ENCODE results near the gene UGT2B17.
"Not testable (repeated sequence)": the region's sequence is repeated elsewhere in the genome, so short reads cannot be mapped to it uniquely, and the experiment has no call there.

The UGT2B17 gene

DNA sequence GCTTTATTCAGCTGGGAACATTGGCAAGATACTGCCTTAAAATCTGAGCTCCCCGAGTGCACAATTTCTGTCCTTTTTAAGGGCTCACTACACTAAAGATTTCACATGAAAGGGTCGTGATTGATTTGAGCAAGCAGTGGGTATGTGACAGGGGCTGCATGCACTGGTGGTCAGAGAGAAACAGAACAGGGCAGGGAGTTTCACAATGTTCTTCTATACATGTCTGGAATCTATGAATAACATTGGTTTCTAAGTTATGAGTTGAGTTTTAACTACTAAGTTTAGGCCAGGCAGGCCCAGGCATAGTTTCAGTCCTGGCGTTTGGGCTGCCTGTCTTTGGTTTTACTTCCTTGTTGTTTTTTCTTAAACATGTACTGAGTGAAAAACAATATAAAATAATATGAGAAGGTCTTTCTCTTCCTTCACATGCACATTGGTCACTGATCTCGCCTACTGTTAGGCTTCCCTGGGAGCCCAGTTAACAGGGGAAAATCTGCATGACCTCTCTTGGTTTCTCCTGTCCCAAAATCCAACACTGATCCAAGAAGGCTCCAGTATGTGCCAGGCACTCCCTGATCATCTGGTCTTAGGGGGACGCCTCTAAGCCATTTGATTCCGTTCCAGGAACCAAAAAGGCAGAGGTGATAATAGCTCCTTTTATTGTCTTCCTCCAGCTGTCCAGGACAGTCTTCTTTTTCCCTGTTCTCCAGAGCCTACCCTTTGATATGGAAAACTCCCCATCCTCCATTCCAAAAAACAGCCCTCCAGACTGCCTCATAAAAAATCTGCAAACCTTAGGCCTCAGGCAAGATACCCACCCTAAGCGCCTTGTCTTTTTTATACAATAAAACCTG is at the start of gene UGT2B17:
UGT2B17 (minus strand) TSS at position 51 of the 854 bp plus-strand sequence. CDS start 7,838 bp downstream, outside the sequence.
- DNase-seq: no peak
- Mint-ChIP-seq H3K4me1 (ENCODE audit: low read depth) (no peaks in the 10 kb centered on the region), H3K27ac (no peak within 1 kb of the TSS), H3K27me3 (peaks cover 14% of the 10 kb centered on the region), H3K9me3 (peaks cover 2% of the 10 kb centered on the region), H3K36me3 (ENCODE audit: low read depth) (no peaks in the 10 kb centered on the region), H3K4me3 (no peak within 1 kb of the TSS)

DNA sequence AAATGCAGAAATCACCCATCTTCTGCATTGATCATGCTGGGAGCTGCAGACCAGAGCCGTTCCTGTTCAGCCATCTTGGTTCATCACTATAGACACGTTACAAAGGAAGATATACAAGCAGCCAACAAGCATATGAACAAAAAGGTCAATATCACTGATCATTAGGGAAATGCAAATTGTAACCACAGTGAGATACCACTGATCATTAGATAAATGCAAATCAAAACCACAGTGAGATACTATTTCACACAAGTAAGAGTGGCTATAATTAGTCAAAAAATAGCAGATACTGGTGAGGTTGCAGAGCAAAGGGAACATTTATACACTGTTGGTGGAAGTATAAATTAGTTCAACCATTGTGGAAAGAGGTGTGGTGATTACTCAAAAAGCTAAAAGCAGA is 46.6 kb upstream of the UGT2B17 start:
- not testable (repeated sequence) for H3K4me3 Mint-ChIP-seq; H3K27me3 Mint-ChIP-seq; H3K36me3 Mint-ChIP-seq (ENCODE audit: low read depth); DNase-seq; H3K27ac Mint-ChIP-seq; H3K4me1 Mint-ChIP-seq (ENCODE audit: low read depth); H3K9me3 Mint-ChIP-seq

DNA sequence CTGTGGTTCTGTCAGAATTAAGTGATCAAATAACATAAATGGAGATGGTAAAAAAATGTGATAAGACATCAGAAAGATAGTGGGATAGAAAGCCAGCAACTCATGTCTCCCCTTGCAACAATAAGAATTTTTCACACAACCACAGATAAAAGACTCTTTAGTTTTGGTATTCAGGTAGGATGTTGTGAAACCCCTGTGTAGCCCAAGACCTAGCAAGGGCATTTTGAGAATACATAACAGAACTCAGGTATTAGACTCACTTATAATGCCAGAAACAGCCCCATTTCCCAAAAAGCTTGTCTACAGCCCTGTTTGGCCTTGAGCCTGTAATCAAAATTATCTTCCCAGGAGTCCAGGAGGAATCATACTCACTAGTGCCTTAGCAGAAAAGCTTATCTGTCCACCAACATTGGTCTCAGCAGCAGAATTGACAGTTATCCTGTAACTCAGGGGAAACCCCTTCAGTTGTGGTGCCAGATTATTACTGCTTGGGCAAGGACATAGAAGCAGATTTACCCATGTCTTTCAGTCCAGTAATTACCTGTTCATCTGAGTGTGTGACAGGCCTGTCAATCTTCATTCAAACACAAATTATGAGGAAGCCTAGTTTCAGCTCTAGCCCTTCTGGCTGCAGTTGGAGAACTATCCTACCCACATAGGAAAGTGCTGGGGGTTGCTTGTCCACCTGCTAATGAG is 41.0 kb upstream of the UGT2B17 start:
- no peak for DNase-seq
- H3K27me3 Mint-ChIP-seq: peaks cover 5% of the 10 kb centered on the region
- H3K27ac Mint-ChIP-seq: no peak overlapping the region
- H3K4me3 Mint-ChIP-seq: no peak overlapping the region
- no peaks in the 10 kb centered on the region for H3K9me3 Mint-ChIP-seq
- H3K36me3 Mint-ChIP-seq (ENCODE audit: low read depth): no peaks in the 10 kb centered on the region
- no peaks in the 10 kb centered on the region for H3K4me1 Mint-ChIP-seq (ENCODE audit: low read depth)

DNA sequence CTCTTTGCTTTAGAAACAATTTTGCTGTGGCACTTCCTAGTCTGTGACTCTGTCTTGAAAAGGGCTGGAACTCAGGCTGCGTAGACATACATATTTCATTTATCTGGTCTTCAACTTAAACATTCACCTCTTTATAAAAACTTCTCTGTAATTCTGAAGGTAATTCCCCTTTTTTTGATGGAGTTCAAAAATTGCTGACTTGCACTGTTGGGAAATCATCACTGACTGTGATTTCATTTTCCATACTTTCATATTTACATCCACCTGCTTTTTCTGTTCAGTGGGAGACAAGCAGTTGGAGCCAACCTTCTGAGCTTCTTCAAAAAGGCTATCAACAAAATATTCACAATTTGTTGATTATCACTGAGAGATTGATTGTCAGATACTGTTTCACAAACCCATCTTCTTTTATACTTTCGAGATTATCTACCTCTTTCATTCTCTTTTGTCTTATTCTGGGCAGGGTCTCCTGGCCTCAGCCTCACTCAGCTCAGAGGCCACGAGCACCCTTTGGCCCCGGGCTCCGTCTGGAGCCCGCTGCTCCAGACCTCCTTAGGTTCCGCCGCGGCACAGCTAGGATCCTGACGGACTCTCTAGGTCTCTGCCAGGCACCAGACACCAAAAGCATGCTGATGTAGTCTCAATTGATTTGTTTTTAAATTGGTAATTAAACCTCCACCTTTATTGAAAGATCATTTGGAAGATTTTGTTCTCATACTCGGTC is 39.7 kb upstream of the UGT2B17 start:
- Mint-ChIP-seq H3K27me3 (peaks cover 5% of the 10 kb centered on the region), H3K4me1 (ENCODE audit: low read depth) (no peaks in the 10 kb centered on the region), H3K4me3 (no peak overlapping the region), H3K9me3 (no peaks in the 10 kb centered on the region), H3K27ac (no peak overlapping the region), H3K36me3 (ENCODE audit: low read depth) (no peaks in the 10 kb centered on the region)
- DNase-seq: no peak

DNA sequence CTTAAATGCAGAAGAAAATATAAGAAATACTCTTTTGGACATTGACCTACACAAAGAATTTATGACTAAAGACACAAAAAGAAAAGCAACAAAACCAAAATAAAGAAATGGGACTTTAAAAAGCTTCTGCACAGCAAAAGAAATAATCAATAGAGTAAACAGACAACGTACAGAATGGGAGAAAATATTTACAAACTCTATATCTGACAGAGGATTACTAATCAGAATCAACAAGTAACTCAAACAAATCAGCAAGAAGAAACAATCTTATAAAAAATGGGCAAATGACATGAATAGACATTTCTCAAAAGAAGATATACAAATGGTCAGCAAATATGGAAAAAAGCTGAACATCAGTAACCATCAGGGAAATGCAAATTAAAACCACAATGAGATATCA is 37.6 kb upstream of the UGT2B17 start:
- no peaks in the 10 kb centered on the region for H3K4me1 Mint-ChIP-seq (ENCODE audit: low read depth)
- DNase-seq: no peak
- no peak overlapping the region for H3K4me3 Mint-ChIP-seq
- H3K36me3 Mint-ChIP-seq (ENCODE audit: low read depth): no peaks in the 10 kb centered on the region
- H3K9me3 Mint-ChIP-seq: no peaks in the 10 kb centered on the region
- H3K27me3 Mint-ChIP-seq: peaks cover 12% of the 10 kb centered on the region
- no peak overlapping the region for H3K27ac Mint-ChIP-seq

DNA sequence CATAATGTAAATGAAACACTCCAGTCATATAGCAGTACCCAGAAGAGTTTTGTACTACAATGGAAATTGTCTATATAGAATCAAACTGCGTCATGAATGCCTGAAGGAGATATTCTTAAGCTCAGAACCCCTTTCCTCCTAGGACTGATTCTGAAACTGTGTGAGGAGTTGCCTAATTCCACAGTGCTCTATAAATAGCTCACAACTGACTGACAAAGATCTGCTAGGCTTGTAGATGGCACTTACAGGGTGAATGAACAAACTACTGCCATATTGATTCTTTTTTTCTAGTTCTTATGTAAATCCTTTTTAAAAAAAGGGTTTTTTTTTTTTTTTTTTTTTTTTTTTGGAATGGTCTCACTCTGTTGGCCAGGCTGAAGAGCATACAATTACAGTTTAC is 30.1 kb upstream of the UGT2B17 start:
- Mint-ChIP-seq H3K27me3 (peaks cover 10% of the 10 kb centered on the region), H3K4me3 (no peak overlapping the region), H3K27ac (no peak overlapping the region), H3K36me3 (ENCODE audit: low read depth) (no peaks in the 10 kb centered on the region), H3K4me1 (ENCODE audit: low read depth) (no peaks in the 10 kb centered on the region), H3K9me3 (no peaks in the 10 kb centered on the region)
- DNase-seq: no peak

DNA sequence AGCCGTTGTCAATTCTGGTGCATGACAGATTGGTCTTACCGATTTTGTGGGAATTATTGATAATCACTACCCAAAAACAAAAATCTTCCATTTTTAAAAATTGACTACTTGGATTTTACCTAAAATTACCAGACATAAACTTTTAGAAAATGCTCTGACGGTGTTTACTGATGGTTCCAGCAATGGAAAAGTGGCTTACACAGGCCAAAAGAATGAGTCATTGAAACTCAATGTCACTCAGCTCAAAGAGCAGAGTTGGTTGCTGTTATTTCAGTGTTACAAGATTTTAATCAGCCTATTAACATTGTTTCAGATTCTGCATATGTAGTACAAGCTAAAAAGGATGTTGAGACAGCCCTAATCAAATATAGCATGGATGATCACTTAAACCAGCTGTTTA is 23.0 kb upstream of the UGT2B17 start:
- H3K9me3 Mint-ChIP-seq: no peaks in the 10 kb centered on the region
- H3K4me3 Mint-ChIP-seq: no peak overlapping the region
- H3K27me3 Mint-ChIP-seq: no peaks in the 10 kb centered on the region
- H3K36me3 Mint-ChIP-seq (ENCODE audit: low read depth): no peaks in the 10 kb centered on the region
- no peaks in the 10 kb centered on the region for H3K4me1 Mint-ChIP-seq (ENCODE audit: low read depth)
- H3K27ac Mint-ChIP-seq: no peak overlapping the region
- no peak for DNase-seq

DNA sequence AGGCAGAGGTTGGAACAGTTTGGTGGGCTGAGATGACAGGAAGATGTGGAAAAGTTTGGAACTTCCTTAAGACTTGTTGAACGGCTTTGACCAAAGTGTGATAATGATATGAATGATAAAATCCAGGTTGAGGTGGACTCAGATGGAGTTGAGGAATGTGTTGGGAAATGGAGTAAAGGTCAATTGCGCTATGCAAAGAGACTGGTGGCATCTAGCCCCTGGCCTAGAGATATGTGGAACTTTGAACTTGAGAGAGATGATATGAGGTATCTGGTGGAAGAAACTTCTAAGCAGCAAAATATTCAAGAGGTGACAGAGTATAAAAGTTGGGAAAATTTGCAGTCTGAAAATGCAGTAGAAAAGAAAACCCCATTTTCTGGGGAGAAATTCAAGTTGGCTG is 21.4 kb upstream of the UGT2B17 start:
- Mint-ChIP-seq H3K27ac (no peak overlapping the region), H3K36me3 (ENCODE audit: low read depth) (no peaks in the 10 kb centered on the region), H3K4me1 (ENCODE audit: low read depth) (no peaks in the 10 kb centered on the region), H3K27me3 (no peaks in the 10 kb centered on the region), H3K4me3 (no peak overlapping the region), H3K9me3 (no peaks in the 10 kb centered on the region)
- no peak for DNase-seq

DNA sequence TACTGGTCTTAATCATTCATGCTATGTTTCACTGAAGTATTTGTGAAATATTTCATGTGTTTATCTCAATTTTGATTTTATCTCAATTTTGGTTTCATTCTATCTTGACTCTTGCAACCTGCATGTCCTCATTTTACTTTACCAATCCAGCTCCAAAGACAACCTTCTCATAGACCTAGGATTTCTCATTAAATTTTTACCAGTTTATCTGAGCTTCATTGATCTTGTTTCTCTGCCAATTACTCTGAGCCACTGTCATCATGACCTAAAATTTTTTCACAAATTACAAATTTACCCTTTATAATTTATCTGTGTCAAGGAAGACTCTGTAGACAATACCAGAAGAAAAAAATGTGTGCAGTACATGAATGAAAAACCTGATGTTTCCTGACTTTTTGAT is 18.6 kb upstream of the UGT2B17 start:
- DNase-seq: no peak
- no peaks in the 10 kb centered on the region for H3K36me3 Mint-ChIP-seq (ENCODE audit: low read depth)
- H3K9me3 Mint-ChIP-seq: no peaks in the 10 kb centered on the region
- no peak overlapping the region for H3K4me3 Mint-ChIP-seq
- no peak overlapping the region for H3K27ac Mint-ChIP-seq
- H3K4me1 Mint-ChIP-seq (ENCODE audit: low read depth): no peaks in the 10 kb centered on the region
- H3K27me3 Mint-ChIP-seq: no peaks in the 10 kb centered on the region

DNA sequence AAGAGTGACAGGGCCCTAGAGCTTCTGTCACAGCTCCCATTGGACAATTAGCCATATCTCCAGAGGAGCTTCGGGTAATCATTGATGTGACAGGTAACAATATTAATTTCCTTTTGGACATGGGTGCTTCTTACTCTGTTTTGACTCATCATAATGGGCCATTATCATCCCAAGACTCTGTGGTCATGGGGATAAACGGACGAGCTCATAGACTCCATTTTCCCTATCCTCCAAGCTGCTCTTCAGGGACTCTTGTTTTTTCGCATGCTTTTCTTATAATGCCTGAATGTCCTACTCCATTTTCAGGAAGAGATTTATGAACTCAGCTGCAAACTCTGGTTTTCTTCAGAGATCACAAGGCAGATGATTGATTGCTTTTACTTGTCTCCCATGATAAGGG is 17.0 kb upstream of the UGT2B17 start:
- H3K27me3 Mint-ChIP-seq: no peaks in the 10 kb centered on the region
- no peak overlapping the region for H3K27ac Mint-ChIP-seq
- no peak for DNase-seq
- no peak overlapping the region for H3K4me3 Mint-ChIP-seq
- no peaks in the 10 kb centered on the region for H3K4me1 Mint-ChIP-seq (ENCODE audit: low read depth)
- H3K36me3 Mint-ChIP-seq (ENCODE audit: low read depth): no peaks in the 10 kb centered on the region
- H3K9me3 Mint-ChIP-seq: no peaks in the 10 kb centered on the region

DNA sequence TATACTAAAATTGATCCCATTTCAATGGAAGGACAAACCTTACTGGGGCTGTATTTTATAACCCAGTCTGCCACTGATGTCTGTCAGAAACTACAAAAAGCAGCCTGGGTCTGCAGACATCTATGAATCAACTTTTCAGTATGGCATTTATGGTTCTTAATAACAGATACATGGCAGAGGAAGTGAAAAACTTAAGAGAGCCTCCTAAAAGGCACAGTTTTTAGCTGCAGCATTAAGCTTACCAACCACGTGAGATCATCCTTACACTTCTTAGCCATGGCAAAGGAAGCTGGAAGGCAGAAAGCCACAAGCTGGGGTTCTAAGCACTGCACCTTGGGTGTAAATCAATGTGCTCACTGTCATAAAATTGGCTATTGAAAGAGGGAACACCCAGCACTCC is 16.6 kb upstream of the UGT2B17 start:
- no peak overlapping the region for H3K4me3 Mint-ChIP-seq
- DNase-seq: no peak
- no peaks in the 10 kb centered on the region for H3K4me1 Mint-ChIP-seq (ENCODE audit: low read depth)
- H3K36me3 Mint-ChIP-seq (ENCODE audit: low read depth): no peaks in the 10 kb centered on the region
- H3K27me3 Mint-ChIP-seq: no peaks in the 10 kb centered on the region
- no peaks in the 10 kb centered on the region for H3K9me3 Mint-ChIP-seq
- H3K27ac Mint-ChIP-seq: no peak overlapping the region

DNA sequence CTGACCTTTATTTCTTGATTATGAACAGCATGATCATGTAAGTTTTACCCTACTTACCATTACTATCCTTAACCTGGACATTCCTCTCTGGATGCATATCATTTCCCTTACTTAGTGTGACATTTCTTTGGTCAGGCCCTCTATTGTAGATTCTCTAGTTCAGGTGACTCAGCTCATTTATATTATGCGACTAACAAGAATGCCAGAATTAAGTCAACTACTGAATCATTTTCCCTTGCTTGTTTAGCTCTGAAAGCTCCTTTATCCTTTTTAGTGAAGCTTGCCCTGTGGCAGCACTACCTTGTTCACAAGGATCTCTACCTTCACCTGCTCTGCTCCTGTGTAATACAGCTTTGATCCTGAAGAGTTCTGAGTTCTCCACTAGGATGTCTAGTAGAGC is 15.1 kb upstream of the UGT2B17 start:
- Mint-ChIP-seq H3K27me3 (no peaks in the 10 kb centered on the region), H3K4me1 (ENCODE audit: low read depth) (no peaks in the 10 kb centered on the region), H3K36me3 (ENCODE audit: low read depth) (no peaks in the 10 kb centered on the region), H3K9me3 (no peaks in the 10 kb centered on the region), H3K4me3 (no peak overlapping the region), H3K27ac (no peak overlapping the region)
- no peak for DNase-seq

DNA sequence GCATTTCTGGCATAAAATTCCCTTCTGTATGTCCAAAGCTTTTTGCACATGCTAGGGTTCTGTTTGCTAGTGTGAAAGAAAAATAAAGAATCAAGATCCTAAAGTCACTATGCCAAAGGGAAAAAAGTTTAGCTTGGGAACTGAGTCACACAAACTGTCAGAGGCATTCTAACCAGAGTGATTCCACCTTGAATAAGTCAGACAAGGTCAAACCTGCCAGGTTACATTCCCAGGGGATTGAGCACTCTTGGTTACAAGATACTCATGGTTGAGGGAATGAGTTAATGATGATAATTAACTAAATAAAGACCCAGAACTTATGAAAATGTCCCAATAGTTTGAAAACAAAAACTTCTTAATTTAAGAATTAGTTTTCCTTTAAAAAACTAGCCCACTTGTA is 13.7 kb upstream of the UGT2B17 start:
- no peak for DNase-seq
- Mint-ChIP-seq H3K27ac (no peak overlapping the region), H3K27me3 (no peaks in the 10 kb centered on the region)

DNA sequence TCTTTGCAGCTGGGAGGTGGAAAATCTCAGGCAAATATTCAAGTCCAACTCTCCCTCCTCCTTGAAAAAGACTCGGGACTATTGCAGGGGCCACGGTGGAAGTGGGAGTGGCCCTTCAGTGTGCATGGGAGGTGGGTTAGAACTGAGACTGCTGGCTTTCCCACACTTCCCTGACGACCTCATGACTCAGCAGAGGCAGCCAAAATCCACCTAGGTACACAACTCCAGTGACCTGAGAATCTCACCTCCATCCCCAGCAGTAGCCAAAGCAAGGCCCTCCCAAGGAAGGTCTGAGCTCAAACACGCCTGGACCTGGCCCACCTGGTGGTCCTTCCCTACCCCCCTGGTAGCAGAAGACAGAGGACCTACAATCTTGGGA is 6.2 kb upstream of the UGT2B17 start:
- Mint-ChIP-seq H3K9me3 (peaks cover 2% of the 10 kb centered on the region), H3K27me3 (peaks cover 18% of the 10 kb centered on the region)
- no peak for DNase-seq

More for the DNA sequence above, 13.7 kb upstream of the UGT2B17 start:
- no peak overlapping the region for H3K4me3 Mint-ChIP-seq
- H3K36me3 Mint-ChIP-seq (ENCODE audit: low read depth): no peaks in the 10 kb centered on the region
- no peaks in the 10 kb centered on the region for H3K9me3 Mint-ChIP-seq
- no peaks in the 10 kb centered on the region for H3K4me1 Mint-ChIP-seq (ENCODE audit: low read depth)

More for the DNA sequence above, 6.2 kb upstream of the UGT2B17 start:
- Mint-ChIP-seq H3K4me3 (no peak overlapping the region), H3K27ac (no peak overlapping the region), H3K4me1 (ENCODE audit: low read depth) (no peaks in the 10 kb centered on the region), H3K36me3 (ENCODE audit: low read depth) (no peaks in the 10 kb centered on the region)

Measured in activated T-cell treated with anti-CD3 and anti-CD28 coated beads, Interleukin-2, amount 50 U/mL, for 24 hours (primary cell).